Activated CD4-positive, CD25-positive, alpha-beta regulatory T cell treated with anti-CD3 and anti-CD28 coated beads, Interleukin-2, amount 50 U/mL, for 16 hours (primary cell): ENCODE measurements around the gene MAST2.
"Not testable (repeated sequence)": the region's sequence is repeated elsewhere in the genome, so short reads cannot be mapped to it uniquely, and the experiment has no call there.

Experiments
- DNase-seq: peaks from one replicate; pipeline ENCODE4 v3.0.0-alpha.2; 2020; ENCODE audit warnings: low read depth, low spot score

The MAST2 gene

DNA sequence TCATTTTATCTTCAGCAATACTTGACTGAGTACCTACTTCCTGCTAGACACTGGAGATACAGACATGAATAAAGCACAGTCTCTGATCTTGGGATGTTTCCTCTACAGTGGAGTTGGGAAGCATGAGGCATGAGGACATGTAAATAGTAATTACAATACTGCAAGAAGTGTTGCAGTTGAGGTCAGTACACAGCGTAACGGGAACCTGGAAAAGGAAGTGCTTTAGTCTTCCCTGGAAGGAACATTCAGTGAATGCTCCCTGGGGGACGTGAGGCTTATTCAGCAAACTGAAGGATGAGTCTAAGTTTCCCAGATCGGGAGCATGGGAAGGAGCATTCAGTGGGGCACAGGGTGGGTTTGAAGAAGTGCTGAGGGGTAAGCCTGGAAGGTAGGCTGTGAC, 216.6 kb downstream of the MAST2 start:
- no peak for DNase-seq

DNA sequence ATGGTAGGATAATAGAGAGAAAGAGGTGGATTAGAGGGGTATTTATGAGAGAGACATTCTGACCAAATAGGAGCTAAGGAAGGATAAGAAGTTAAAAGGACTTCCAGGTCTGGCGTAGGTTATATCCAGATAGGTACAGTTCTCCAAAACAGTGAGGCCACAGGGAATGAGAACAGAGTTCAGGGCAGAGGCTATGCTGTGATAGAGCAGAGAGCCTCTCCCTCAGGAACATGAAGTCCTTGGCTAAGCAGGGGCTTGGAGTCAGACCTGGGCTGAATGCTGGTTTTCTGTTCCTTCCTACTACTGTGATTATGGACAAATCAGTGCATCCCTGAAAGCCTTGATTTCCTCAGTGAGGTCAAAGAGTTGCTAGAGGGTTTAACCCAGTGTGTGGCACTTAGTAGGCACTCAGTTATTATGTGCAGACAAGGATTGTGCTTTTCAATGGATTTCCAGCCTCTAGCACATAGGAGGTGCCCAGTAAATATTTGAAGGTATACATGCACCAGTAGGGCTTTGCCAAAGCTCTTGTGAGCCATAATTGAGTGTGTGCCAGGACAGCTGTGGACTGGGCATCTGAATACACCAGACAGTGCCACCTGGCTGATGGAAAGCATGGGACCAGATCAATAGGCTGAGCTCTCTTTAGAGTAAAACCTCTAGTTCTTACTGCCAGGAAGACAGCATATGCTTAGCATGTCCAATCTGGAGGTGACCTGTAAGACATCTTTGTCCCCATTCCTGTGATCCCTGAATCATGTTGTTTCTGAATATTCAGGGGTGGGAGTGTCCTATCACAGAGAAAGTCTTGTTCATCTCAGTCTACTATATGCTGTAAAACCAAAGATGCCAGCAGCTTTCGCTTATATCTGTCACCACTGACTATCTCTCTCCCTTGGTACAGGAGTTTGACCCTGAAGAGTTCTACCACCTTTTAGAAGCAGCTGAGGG, 217.9 kb downstream of the MAST2 start:
- no peak for DNase-seq

DNA sequence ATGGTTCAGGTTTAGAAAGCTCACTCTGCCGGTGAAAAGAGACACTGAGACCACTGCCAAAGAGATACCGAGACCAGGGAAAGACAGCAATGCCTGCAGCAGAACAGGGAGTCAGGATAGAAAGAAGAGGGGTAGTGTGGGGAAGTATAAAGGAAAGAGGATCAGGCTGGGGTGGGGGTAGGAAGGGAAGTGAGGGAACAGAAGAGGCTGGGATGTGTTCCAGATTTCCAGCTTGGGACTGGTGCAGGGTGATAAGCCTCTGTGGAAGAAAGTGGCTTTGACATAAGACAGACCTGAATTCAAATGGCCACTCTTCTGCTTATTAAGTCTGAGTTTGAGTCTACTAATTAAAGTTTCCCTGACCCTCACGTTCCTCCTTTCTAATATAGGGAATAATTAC, 223.1 kb downstream of the MAST2 start:
- no peak for DNase-seq

DNA sequence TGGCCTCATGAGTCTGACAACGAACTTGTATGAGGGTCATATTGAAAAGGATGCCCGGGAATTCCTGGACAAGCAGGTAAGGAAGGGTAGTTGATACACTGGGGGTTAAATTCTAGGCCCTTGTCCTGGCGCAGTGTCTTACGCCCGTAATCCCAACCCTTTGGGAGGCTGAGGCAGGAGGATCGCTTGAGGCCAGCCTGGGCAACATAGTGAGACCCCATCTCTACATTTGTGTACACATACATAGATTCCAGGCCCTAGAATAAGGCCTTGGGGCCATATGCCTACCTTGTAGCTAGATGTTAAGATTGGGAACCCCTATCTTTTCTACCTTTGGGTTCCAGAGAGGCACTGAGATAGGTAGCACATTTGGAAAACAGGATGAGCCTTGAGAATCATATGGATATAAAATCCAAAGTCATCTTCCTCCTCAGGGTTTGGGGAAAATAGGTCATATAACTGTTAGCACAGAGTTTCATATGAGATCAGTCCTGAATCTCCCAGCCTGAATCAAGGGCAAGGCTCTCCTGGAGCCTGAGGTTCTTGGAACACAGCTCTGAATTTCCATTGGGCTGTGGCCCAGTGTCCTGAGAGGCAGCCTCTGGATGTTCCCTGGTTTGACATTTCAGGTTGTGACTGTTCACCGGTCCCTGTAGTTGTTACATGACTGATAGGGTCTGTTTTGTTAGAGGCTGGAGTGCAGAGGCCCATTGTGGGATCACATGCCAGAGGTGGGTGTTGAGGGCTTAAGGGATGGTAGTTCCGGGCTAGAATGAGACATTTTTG, 224.6 kb downstream of the MAST2 start:
- DNase-seq, result no peak

DNA sequence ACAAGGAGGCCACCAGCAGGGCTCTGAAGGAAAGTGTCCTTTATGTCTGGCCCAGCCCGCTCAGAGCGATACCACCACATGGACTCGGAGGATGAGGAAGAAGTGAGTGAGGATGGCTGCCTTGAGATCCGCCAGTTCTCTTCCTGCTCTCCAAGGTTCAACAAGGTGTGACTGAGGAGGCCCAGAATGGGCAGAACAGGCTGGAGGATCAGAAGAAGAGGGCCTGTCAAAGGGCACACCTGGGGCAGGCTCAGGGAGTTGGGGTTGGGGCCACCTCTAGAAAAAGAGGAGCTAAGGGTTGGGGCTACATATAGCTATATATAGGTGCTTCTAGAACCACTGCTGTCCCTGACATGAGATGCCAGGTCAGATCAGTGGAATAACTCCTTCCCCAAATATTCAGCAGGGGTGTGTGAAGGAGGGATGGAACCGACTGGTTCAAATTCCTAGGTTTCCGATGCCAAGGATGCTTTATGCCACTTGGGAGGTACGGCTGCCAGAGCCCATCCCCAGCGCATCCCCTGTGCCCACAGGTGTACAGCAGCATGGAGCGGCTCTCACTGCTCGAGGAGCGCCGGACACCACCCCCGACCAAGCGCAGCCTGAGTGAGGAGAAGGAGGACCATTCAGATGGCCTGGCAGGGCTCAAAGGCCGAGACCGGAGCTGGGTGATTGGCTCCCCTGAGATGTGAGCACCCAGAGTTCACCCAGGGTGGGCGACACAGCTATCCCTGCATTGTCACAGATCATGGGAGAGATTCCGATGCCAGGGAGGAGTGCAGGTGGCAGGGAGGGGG, 226.9 kb downstream of the MAST2 start:
- DNase-seq, result no peak

DNA sequence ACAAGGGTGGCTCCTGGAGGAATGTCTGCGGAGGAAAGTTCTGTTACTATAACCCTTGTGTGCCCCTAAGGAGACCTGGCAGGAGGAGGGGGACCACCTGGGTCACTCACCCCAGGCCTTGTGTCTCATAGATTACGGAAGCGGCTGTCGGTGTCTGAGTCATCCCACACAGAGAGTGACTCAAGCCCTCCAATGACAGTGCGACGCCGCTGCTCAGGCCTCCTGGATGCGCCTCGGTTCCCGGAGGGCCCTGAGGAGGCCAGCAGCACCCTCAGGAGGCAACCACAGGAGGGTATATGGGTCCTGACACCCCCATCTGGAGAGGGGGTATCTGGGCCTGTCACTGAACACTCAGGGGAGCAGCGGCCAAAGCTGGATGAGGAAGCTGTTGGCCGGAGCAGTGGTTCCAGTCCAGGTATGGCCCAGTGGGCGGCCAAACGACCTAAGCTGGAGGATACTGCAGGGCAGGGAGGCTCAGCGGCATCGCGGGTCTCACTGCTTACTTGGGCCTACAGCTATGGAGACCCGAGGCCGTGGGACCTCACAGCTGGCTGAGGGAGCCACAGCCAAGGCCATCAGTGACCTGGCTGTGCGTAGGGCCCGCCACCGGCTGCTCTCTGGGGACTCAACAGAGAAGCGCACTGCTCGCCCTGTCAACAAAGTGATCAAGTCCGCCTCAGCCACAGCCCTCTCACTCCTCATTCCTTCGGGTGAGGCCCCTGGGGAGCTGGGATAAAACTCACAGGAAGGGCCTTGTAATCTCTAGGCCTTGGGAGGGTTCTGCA, 227.7 kb downstream of the MAST2 start:
- DNase-seq, result no peak

DNA sequence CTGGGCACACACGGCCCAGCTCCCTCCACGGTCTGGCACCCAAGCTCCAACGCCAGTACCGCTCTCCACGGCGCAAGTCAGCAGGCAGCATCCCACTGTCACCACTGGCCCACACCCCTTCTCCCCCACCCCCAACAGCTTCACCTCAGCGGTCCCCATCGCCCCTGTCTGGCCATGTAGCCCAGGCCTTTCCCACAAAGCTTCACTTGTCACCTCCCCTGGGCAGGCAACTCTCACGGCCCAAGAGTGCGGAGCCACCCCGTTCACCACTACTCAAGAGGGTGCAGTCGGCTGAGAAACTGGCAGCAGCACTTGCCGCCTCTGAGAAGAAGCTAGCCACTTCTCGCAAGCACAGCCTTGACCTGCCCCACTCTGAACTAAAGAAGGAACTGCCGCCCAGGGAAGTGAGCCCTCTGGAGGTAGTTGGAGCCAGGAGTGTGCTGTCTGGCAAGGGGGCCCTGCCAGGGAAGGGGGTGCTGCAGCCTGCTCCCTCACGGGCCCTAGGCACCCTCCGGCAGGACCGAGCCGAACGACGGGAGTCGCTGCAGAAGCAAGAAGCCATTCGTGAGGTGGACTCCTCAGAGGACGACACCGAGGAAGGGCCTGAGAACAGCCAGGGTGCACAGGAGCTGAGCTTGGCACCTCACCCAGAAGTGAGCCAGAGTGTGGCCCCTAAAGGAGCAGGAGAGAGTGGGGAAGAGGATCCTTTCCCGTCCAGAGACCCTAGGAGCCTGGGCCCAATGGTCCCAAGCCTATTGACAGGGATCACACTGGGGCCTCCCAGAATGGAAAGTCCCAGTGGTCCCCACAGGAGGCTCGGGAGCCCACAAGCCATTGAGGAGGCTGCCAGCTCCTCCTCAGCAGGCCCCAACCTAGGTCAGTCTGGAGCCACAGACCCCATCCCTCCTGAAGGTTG, 231.4 kb downstream of the MAST2 start:
- no peak for DNase-seq

DNA sequence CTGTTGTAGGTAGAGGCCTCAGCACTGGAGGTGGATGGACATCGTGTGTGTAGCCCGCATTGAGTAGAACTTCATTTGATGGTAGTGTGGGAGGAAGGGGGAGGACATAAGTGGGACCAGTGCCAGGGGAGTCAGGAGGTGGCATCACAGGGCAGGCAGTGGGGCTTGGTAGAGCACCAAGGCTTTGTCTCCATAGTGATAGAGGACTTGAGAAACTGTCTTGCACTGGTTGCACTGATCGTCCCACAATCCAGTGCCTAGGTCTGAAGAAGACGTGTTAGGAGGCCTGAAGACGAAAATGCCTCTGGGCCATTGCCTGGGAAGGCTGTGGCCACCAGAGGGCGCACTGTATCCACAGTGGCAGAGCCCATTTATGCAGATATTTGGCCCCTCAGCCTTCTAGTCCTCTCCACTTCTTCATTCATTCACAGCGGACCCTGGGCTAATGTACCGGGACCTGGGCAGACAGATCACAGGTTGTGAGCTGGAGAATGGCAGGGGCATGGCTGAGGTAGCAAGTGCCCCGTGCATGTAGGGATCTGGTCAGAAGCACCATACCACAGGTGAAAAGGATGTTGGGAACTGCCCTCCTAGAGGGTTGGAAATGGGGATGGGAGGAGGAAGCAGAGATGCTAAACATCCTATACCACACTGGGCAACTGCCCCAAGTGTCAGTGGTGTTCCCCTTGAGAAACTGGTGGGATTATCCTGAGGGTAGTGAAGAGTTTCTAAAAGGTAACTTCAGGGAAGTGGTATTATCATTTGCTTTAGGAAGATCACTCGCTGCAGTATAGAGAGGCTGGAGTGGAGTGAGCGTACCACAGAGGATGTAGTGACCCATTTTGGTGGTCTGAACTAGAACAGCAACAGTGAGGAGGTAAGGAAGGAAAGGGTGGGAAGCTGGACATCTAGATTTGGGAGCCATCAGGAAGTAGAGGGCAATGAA, 233.8 kb downstream of the MAST2 start:
- DNase-seq, result peak; percentile 74

DNA sequence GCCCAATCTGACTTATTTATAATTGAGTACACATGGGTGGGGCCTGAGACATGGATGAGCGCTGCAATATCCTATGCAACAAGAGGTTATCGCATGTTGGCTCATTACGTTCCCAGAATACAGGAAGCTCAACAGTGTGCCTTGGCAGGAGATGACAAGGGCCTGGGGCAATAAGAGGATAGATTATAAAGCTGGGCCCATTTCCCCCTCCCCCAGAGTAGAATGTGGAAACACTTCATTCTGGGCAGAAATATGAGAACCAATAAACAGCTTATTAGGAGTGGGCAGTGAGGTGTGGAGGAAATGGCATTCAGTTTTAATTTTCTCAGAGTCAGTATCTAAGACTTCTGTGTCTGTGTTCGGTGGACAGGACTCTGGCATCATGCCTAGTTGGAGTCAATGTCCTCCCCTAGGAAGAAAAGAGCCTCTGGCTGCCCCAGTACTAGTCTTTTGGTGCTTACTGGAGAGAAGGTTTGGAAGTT, 236.2 kb downstream of the MAST2 start:
- DNase-seq, result no peak

DNA sequence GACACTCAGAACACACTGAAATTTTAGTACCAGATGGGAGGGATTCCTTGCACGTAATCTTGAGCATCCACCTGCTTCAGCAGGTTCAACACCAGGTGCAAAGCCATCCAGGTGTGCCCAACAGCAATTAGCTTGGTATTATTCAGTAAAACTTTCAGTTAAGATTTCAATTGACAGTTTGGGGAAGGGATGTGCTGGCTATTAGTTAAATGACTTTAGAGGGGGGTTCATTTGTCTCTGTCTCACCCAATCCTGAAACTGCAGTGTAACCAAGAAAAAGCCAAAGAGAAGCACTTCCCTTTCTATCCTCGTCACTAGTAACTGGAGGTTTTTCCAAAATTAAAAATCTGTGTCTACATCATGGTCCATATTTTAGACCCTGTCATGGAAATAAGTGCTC, 238.1 kb downstream of the MAST2 start:
- DNase-seq, result no peak

DNA sequence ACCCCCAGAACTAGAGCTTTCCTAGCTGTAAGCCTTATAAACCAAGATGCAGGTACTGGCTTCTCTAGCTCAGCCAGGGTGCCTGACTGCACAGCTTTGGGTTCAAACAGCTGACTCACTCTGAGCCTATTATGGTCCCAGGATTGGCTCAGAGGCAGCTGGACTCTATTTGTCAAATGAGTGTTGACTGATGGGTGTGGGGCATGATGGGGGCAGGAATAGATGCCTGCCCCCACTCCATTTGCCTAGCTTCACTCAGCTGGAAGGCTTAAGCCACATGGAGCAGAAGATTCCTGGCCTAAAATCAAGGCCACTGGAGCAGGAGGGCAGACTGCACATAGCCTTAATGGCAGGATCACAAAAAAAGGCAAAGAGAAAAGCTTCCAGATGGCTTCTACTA, 238.6 kb downstream of the MAST2 start:
- DNase-seq, result no peak

DNA sequence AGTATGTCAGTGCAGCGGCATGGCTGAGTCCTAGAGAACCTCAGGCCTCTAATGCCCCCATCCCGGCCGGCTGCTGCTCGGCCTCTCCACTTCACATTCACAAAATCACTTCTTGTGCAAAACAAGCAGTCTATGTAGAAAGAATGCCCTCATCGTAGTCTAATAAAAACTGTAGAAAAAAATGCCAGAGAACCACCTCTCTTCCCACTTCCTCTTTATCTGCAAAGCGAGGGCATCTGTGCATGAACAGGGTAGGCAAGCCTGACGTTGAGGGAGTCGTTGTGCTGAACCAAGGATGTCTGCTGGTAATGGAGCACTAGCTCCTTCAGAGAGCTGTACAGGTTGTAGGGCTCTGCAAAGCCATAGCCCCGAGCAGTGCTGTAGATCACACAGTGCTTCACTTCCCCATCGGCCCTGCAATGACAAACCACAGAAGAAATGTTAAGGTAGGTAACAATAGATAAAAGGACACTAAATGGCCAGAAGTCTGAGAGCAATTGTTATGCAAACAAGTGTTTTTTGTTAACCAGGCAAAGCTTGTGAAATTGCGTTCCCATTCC, 240.1 kb downstream of the MAST2 start:
- DNase-seq, result no peak

DNA sequence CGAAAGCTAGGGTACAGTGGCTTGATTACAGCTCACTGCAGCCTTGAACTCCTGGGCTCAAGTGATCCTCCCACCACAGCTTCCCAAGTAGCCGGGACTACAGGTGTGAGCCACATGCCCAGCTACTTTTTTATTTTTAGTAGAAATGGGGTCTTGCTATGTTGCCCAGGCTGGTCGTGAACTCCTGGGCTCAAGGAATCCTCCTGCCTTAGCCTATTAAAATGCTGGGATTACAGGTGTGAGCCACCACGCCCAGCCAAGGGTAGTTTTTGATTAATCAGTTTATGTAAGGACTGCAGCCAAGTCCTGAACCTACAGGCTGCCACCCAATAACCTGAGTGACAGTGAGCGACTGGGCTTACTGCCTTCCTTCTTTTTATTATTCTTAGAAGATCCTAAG, 240.7 kb downstream of the MAST2 start:
- DNase-seq, result no peak

DNA sequence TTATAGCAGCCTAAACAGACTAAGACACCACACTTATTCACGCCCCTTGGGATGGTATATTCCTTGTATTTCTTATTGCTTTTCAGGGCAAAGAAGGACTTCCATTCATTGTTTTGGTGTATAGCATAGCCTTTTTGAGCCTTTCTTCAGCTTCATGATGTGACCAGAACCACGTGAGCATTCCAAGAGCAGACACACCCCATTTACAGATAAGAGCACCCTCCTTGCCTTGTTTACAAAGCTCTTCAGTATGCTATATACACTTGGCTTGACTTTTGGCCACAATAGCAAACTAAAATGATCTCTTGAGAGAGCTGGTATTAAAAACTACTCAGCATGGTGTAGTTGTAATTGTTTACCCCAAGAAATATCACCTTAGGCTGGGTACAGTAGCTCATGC, 250.3 kb downstream of the MAST2 start:
- no peak for DNase-seq

DNA sequence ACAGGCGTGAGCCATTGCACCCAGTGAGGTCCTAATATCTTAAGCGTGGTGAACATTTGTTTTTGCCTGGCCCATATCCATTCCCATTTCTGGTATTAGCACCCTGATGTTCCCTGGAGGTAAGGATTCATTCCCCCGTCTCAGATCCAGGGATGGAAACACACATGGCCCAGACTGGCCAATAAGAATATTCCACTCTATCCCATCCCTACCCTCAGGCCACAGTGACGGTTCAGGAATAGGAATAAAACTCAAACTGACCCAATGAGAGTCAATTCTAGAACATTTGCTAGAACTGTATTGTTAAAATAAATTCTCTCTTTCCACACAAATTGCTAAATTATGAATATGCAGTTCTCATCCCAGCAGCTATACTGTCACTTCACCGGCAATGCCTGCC, 252.9 kb downstream of the MAST2 start:
- DNase-seq, result no peak

DNA sequence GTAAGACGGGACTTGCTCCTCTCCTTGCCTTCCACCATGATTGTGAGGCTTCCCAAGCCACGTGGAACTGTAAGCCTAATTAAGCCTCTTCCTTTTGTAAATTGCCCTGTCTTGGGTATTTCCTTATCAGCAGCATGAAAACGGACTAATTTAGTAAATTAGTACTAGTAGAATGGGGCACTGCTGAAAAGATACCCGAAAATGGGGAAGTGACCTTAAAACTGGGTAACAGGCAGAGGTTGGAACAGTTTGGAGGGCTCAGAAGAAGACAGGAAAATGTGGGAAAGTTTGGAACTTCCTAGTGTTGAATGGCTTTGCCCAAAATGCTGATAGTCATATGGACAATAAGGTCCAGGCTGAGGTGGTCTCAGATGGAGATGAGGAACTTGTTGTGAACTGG, 253.8 kb downstream of the MAST2 start:
- DNase-seq, result not testable (repeated sequence)

DNA sequence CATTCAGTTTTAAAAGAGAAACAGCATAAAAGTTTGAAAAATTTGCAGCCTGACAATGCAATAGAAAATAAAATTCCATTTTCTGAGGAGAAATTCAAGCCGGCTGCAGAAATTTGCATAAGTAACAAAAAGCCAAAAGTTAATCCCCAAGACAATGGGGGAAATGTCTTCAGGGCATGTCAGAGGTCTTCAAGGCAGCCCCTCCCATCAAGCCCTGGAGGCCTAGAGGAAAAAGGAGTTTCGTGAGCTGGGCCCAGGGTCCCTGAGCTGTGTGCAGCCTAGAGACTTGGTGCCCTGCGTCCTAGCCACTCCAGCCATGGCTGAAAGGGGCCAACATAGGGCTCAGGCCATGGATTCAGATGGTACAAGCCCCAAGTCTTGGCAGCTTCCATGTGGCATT, 254.4 kb downstream of the MAST2 start:
- DNase-seq, result no peak

DNA sequence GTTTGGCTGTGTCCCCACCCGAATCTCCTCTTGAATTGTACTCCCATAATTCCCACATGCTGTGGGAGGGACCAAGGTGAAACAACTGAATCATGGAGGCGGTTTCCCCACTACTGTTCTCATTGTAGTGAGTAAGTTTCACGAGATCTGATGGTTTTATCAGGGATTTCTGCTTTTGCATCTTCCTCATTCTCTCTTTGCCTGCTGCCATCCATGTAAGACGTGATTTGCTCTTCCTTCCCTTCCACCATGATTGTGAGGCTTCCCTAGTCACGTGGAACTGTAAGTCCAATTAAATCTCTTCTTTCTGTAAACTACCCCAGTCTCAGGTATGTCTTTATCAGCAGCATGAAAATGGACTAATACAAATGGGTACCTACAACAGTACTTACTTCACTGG, 255.5 kb downstream of the MAST2 start:
- DNase-seq, result no peak

DNA sequence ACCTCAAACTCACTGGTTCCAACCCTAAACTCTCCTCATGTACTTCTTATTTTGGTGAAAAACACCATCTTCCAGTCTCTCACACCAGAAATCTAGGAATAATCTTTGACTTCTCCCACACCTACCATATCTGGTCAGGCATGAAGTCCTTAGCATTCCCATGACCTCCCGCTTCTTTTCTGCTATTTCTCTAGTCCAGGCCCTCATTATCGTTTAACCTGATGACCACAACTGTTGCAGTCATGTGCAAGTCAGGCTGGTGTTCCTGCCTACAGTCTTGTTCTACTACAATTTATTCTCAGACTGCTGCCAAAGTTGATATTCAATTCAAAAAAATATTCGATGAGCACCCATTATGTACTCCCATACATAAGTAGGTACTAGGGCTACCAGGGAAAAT, 257.7 kb downstream of the MAST2 start:
- no peak for DNase-seq
